Activated naive CD8-positive, alpha-beta T cell treated with anti-CD3 and anti-CD28 coated beads, Interleukin-2, amount 10 ng/mL, durations not matched to agents 7 days and 5 days (primary cell): ENCODE measurements around the gene TBC1D30. TPM values are rescaled to one million over a fixed set of nuclear protein-coding genes. Genes with fewer than 3 reads are reported as not detected.
"Not testable (repeated sequence)": the region's sequence is repeated elsewhere in the genome, so short reads cannot be mapped to it uniquely, and the experiment has no call there.

Source experiments
- ATAC-seq: fragments of 150-1000 bp; cut with Tn5 transposase; one replicate; pipeline ENCODE4 v1.10.0; 2021; ENCODE audit warnings: low read depth, moderate library complexity
- POLR2A ChIA-PET: fragments of 350-600 bp; sonication (Branson Sonifier 250); formaldehyde crosslinking; loops from one replicate; lab custom pipeline; 2021; ENCODE audit warnings: antibody characterized with exemption; lab: Charles Lee
- DNase-seq: peaks from one replicate; pipeline ENCODE4 v3.0.0; 2021
- H3K27ac Mint-ChIP-seq: one replicate; pipeline ENCODE4 v1.8.0; 2022; ENCODE audit warnings: mild to moderate bottlenecking, mixed read lengths
- H3K27me3 Mint-ChIP-seq: one replicate; pipeline ENCODE4 v1.8.0; 2022; ENCODE audit warnings: mild to moderate bottlenecking, moderate library complexity, mixed read lengths
- H3K36me3 Mint-ChIP-seq: one replicate; pipeline ENCODE4 v1.8.0; 2021; ENCODE audit warnings: mild to moderate bottlenecking, mixed read lengths
- H3K4me1 Mint-ChIP-seq: one replicate; pipeline ENCODE4 v1.8.0; 2021; ENCODE audit warnings: mixed read lengths
- H3K4me3 Mint-ChIP-seq: one replicate; pipeline ENCODE4 v1.8.0; 2022; ENCODE audit warnings: mild to moderate bottlenecking, moderate library complexity, mixed read lengths
- H3K9me3 Mint-ChIP-seq: one replicate; pipeline ENCODE4 v1.8.0; 2021; ENCODE audit warnings: mixed read lengths
- total RNA-seq, 2 experiments: library from RNA; stranded (reverse); gene quantifications; one replicate each; pipeline ENCODE4 v1.2.3, GENCODE V29; 2021

The TBC1D30 gene
- total RNA-seq, 2 experiments from 2014 or later = 0.17 to 0.23 TPM

- Mint-ChIP-seq H3K27me3 (peaks cover 12% of the 10 kb centered on the region), H3K4me1 (peaks cover 2% of the 10 kb centered on the region), H3K36me3 (no peaks in the 10 kb centered on the region), H3K27ac (no peak overlapping the region), H3K9me3 (no peaks in the 10 kb centered on the region), H3K4me3 (no peak overlapping the region)
- POLR2A ChIA-PET = no interaction called here
- ATAC-seq (no peak), DNase-seq (no peak)
Measured at GRCh38 chr12:64794305-64794704, 30.1 kb upstream of the TBC1D30 start.

DNA sequence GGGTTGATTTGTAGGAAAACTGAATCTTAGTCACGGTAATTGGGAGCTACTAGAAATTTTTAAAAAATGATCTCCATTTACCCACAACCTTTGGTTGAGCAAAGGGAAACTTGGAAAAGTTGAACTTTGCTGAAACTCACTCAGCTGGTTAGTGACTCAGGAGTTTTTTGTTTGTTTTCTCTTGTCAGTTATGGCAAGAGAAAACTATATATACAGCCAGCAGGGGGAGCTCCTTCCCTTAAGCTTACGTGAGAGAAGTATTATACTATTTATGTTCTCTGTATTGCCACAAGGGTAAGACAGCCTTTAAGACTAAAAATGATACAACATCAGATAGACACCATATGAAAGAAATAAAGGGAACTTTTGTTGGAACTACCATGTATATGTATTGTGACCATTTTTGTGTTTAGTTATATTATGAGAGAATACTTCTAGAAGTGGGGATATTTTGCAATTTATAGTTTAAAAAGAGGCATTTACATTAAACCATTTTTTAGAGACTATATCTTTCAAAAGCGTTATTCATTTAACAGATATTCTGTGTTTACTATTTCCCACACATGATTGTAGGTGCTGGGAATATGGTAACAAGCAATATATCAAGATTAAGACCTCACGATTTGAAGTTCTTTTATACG, 28.1 kb upstream of the TBC1D30 start:
- H3K27ac Mint-ChIP-seq = no peak overlapping the region
- POLR2A ChIA-PET = interaction anchor here (0.8 kb wide), 1 partner anchor 19 kb away, joined by 3 read pairs; no protein-coding TSS in a partner anchor
- ATAC-seq (peak; percentile 78), DNase-seq (no peak)
- H3K9me3 Mint-ChIP-seq = no peaks in the 10 kb centered on the region
- no peak overlapping the region for H3K4me3 Mint-ChIP-seq
- H3K27me3 Mint-ChIP-seq = peaks cover 24% of the 10 kb centered on the region
- H3K36me3 Mint-ChIP-seq = no peaks in the 10 kb centered on the region
- peaks cover 2% of the 10 kb centered on the region for H3K4me1 Mint-ChIP-seq

DNA sequence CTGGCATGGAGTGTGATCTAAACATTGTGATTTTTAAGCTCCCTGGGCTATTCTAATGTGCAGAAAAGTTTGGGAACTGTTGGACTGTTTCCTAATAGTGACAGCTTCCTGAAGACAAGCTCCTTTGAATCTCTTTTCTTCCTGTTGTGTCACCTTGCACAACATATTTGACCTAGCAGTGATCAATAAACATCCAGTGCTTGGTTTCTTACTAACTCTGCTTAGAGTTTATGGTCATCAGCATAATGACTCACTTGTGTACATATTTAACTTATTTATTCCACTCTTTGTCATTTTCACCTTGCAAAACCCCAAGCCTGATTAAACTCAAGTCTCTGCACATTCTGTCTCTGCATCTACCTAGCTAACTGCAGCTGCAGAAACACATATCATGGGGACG, 27.3 kb upstream of the TBC1D30 start:
- POLR2A ChIA-PET = no interaction called here

DNA sequence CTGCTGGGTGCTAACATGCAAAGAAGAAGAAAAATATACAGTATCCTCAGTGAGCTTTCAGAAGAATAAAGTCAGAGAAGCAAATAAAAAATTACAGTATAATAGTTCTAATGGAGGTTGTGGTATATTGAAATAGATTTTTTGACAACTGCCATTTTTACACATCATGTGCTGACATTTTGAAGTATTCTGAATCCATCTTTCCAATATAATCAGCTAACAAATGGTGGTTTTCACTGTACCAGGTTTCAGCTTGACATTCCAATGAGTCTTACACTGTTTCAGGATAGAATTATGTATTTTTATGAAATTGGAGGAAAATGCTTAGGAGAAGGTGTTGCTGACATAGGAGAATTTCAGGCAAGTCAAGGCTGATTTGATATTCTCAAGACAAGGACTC, 26.3 kb upstream of the TBC1D30 start:
- H3K36me3 Mint-ChIP-seq = no peaks in the 10 kb centered on the region
- no peak for DNase-seq
- no peaks in the 10 kb centered on the region for H3K9me3 Mint-ChIP-seq
- no peak overlapping the region for H3K4me3 Mint-ChIP-seq
- peaks cover 30% of the 10 kb centered on the region for H3K27me3 Mint-ChIP-seq
- ATAC-seq = no peak
- POLR2A ChIA-PET = no interaction called here
- no peak overlapping the region for H3K27ac Mint-ChIP-seq
- H3K4me1 Mint-ChIP-seq = peaks cover 1% of the 10 kb centered on the region

More for the DNA sequence above, 27.3 kb upstream of the TBC1D30 start:
- ATAC-seq = no peak
- Mint-ChIP-seq H3K27me3 (peaks cover 25% of the 10 kb centered on the region), H3K36me3 (no peaks in the 10 kb centered on the region), H3K4me1 (peaks cover 1% of the 10 kb centered on the region), H3K4me3 (no peak overlapping the region), H3K27ac (no peak overlapping the region), H3K9me3 (no peaks in the 10 kb centered on the region)
- DNase-seq = no peak

- peaks cover 1% of the 10 kb centered on the region for H3K4me1 Mint-ChIP-seq
- no peak overlapping the region for H3K27ac Mint-ChIP-seq
- ATAC-seq (no peak), DNase-seq (no peak)
- H3K4me3 Mint-ChIP-seq = no peak overlapping the region
- no peaks in the 10 kb centered on the region for H3K9me3 Mint-ChIP-seq
- no peaks in the 10 kb centered on the region for H3K36me3 Mint-ChIP-seq
- peaks cover 31% of the 10 kb centered on the region for H3K27me3 Mint-ChIP-seq
- POLR2A ChIA-PET = no interaction called here
Measured at GRCh38 chr12:64800640-64801039, 23.8 kb upstream of the TBC1D30 start.

- Mint-ChIP-seq H3K4me1 (peaks cover 1% of the 10 kb centered on the region), H3K36me3 (no peaks in the 10 kb centered on the region), H3K27me3 (peaks cover 33% of the 10 kb centered on the region), H3K4me3 (no peak overlapping the region), H3K9me3 (no peaks in the 10 kb centered on the region), H3K27ac (no peak overlapping the region)
- DNase-seq (no peak), ATAC-seq (no peak)
- POLR2A ChIA-PET = no interaction called here
Measured at GRCh38 chr12:64801381-64801780, 23.1 kb upstream of the TBC1D30 start.

DNA sequence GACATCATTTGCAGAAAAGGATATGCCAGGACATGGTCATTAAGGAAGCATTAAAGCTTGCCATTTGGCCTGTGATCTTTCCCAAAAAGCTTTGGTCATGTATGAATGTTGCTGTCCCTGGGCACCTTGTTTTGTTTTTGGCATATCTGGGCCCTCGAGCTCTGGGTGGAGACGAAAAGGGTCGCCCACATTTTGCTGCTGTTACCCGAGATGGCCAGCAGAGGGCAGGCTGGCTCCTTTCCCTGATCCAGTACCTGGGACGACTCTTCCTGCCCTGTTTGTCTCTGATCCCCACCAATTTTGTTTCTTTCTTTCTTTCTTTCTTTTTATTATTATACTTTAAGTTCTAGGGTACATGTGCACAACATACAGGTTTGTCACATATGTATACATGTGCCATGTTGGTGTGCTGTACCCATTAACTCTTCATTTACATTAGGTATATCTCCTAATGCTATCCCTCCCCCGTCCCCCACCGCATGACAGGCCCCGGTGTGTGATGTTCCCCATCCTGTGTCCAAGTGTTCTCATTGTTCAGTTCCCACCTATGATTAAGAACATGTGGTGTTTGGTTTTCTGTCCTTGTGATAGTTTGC, 22.2 kb upstream of the TBC1D30 start:
- H3K27ac Mint-ChIP-seq, POLR2A ChIA-PET, ATAC-seq, H3K4me1 Mint-ChIP-seq, H3K36me3 Mint-ChIP-seq, H3K9me3 Mint-ChIP-seq, H3K4me3 Mint-ChIP-seq: not testable (repeated sequence)
- H3K27me3 Mint-ChIP-seq = peaks cover 32% of the 10 kb centered on the region
- DNase-seq = peak; percentile 70

DNA sequence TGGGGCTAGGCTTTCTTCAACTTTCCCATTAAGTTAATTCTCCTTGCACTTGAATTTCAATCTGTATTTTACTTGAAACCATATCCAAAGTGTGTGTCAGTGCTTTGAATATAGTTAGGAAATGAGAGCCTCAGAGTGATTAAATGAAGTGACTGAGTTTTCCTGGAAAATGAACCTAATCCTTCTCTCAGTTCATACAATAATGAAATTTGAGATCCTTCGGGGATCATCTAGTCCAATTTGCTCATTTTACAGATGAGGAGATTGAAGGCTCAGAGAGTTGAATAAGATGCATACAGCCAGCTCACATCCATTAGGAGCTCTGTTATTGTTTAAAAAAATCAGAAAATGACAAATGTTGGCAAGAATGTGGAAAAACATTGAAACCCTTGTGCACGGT, 18.3 kb upstream of the TBC1D30 start:
- ATAC-seq = no peak
- Mint-ChIP-seq H3K27me3 (peaks cover 20% of the 10 kb centered on the region), H3K9me3 (no peaks in the 10 kb centered on the region), H3K27ac (no peak overlapping the region), H3K4me3 (no peak overlapping the region), H3K4me1 (peaks cover 6% of the 10 kb centered on the region), H3K36me3 (peaks cover 1% of the 10 kb centered on the region)
- POLR2A ChIA-PET = no interaction called here
- DNase-seq = no peak

DNA sequence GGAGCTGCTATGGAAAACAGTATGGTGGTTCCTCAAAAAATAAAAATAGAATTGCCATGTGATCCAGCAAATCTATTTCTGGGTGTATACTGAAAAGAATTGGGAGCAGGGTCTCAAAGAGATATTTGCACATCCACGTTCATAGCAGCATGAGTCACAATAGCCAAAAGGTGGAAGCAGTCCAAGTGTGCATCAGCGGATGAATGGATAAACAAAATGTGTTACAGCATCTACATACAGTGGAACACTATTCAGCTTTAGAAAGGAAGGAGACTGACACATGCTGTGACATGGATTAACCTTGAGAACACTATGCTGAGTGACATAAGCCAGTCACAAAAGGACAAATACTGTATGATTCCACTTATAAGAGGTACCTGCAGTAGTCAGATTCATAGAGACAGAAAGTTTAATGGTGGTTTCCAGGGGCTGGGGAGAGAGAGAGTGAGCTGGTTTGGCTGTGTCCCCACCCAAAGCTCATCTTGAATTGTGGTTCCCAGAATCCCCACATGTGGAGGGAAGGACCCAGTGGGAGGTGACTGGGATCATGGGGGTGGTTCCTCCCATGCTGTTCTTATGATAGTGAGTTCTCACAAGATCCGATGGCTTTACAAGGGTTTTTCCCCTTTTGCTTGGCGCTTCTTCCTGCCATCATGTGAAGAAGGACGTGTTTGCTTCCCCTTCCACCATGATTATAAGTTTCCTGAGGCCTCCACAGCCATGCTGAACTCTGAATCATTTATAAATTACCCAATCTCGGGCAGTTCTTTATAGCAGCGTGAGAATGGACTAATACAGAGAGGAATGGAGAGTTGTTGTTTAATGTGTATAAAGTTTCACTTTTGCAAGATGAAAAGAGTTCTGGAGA, 17.6 kb upstream of the TBC1D30 start:
- no peak overlapping the region for H3K27ac Mint-ChIP-seq
- DNase-seq (no peak), ATAC-seq (no peak)
- no peaks in the 10 kb centered on the region for H3K9me3 Mint-ChIP-seq
- peaks cover 6% of the 10 kb centered on the region for H3K4me1 Mint-ChIP-seq
- peaks cover 19% of the 10 kb centered on the region for H3K27me3 Mint-ChIP-seq
- H3K36me3 Mint-ChIP-seq = peaks cover 1% of the 10 kb centered on the region
- POLR2A ChIA-PET = no interaction called here
- no peak overlapping the region for H3K4me3 Mint-ChIP-seq

- no peak for DNase-seq
- H3K9me3 Mint-ChIP-seq = no peaks in the 10 kb centered on the region
- H3K27me3 Mint-ChIP-seq = peaks cover 16% of the 10 kb centered on the region
- POLR2A ChIA-PET = no interaction called here
- peaks cover 4% of the 10 kb centered on the region for H3K4me1 Mint-ChIP-seq
- H3K4me3 Mint-ChIP-seq = no peak overlapping the region
- no peak overlapping the region for H3K27ac Mint-ChIP-seq
- ATAC-seq = no peak
- peaks cover 1% of the 10 kb centered on the region for H3K36me3 Mint-ChIP-seq
Measured at GRCh38 chr12:64808110-64808509, 16.3 kb upstream of the TBC1D30 start.

DNA sequence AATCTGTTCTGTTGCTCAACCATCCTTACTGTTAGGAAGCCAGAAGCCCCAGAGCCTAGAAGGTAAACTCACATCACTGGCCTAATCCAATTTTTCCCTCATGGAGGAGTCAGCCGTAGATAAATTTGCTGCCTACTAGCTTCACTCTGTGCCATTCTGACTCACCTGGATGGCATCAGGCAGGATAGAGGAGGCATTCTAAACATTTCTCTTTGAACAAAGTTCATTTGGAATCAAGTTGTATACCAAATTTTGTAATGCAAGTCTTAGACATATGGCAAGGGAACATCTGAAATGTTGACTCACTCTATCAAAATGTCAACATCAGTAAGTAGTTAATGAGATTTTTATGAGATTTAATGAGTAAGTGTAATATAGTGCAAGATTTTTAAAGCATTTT, 13.6 kb upstream of the TBC1D30 start:
- Mint-ChIP-seq H3K27me3 (peaks cover 11% of the 10 kb centered on the region), H3K4me3 (no peak overlapping the region), H3K9me3 (no peaks in the 10 kb centered on the region), H3K4me1 (peaks cover 6% of the 10 kb centered on the region), H3K36me3 (peaks cover 1% of the 10 kb centered on the region), H3K27ac (no peak overlapping the region)
- ATAC-seq (no peak), DNase-seq (no peak)
- POLR2A ChIA-PET = no interaction called here

- Mint-ChIP-seq H3K4me3 (no peak overlapping the region), H3K36me3 (no peaks in the 10 kb centered on the region), H3K27ac (no peak overlapping the region), H3K27me3 (peaks cover 3% of the 10 kb centered on the region), H3K4me1 (peaks cover 1% of the 10 kb centered on the region), H3K9me3 (no peaks in the 10 kb centered on the region)
- no peak for DNase-seq
- POLR2A ChIA-PET = no interaction called here
- ATAC-seq = no peak
Measured at GRCh38 chr12:64813723-64814122, 10.7 kb upstream of the TBC1D30 start.

GRCh38 chr12:64814432-64814831, 10.0 kb upstream of the TBC1D30 start:
- no peaks in the 10 kb centered on the region for H3K9me3 Mint-ChIP-seq
- no peaks in the 10 kb centered on the region for H3K36me3 Mint-ChIP-seq
- ATAC-seq (no peak), DNase-seq (no peak)
- POLR2A ChIA-PET = interaction anchor here (0.8 kb wide), 1 partner anchor 18 kb away, joined by 3 read pairs; no protein-coding TSS in a partner anchor
- H3K27me3 Mint-ChIP-seq = peaks cover 3% of the 10 kb centered on the region
- H3K4me1 Mint-ChIP-seq = peaks cover 1% of the 10 kb centered on the region
- H3K4me3 Mint-ChIP-seq = no peak overlapping the region
- no peak overlapping the region for H3K27ac Mint-ChIP-seq
